ENCODE results near the gene TTC23L.
"Not testable (repeated sequence)": the region's sequence is repeated elsewhere in the genome, so short reads cannot be mapped to it uniquely, and the experiment has no call there.

Gene TTC23L

DNA sequence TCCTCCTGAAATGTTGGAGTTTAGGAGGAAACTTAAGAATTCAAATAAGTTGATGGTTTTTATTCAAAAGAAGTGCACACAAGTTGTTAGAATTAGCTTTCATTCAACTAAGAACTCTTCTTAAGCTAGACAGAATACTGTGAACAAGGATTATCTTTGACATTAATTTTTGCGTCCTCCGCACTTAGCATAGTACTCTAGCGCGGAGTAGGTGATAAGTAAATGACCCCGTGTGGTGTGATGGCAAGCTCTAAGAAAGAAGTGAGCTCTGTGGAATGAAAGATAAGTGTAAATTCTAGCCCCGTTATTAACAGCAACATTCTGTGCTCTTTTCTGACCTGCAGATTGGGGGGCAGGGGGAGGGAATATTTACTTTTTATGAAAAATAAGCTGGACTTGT is 77.6 kb downstream of the TTC23L start:
- no peak for DNase-seq

DNA sequence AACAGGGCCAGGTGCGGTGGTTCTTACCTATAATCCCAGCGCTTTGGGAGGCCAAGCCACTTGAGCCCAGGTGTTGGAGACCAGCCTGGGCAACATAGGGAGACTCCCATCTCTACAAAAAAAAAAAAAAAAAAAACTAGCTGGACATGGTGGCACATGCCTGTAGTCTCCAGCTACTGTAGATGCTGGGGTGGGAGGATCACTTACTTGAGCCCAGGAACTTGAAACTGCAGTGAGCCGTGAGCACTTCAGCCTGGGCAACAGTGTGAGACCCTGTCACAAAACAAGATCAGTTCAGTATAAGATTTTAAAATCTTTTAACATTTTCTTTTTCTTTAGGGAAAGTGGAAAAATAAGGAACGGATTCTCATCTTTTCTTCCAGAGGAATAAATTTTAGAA is 79.1 kb downstream of the TTC23L start:
- no peak for DNase-seq

DNA sequence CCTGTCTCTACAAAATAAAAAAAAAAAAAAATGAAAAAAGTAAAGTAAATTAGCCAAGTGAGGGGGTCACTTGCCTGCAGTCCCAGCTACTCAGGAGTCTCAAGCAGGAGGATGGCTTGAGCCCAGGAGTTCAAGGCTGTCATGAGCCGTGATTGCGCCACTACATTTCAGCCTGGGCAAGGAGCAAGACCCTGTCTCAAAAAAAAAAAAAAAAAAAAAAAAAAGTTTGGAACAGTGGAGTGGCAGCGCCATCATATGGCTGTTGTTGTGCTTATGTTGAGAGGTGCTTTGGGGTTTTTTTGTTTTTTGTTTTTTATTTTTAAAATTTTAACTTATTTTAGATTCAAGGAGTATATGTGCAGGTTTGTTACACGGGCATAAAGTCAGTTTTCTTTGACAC is 80.1 kb downstream of the TTC23L start:
- DNase-seq, result no peak

DNA sequence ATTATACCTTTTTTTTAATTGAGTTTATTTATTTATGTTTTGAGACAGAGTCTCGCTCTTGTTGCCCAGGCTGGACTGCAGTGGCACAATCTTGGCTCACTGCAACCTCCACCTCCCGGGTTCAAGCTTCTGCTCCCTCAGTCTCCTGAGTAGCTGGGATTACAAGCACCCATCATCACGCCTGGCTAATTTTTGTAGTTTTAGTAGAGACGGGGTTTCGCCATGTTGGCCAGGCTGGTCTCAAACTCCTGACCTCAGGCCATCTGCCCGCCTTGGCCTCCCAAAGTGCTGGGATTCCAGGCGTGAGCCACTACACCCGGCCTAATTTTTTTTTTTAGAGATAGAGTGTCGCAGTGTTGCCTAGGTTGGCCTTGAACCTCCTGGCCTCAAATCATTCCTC is 84.3 kb downstream of the TTC23L start:
- DNase-seq, result not testable (repeated sequence)

DNA sequence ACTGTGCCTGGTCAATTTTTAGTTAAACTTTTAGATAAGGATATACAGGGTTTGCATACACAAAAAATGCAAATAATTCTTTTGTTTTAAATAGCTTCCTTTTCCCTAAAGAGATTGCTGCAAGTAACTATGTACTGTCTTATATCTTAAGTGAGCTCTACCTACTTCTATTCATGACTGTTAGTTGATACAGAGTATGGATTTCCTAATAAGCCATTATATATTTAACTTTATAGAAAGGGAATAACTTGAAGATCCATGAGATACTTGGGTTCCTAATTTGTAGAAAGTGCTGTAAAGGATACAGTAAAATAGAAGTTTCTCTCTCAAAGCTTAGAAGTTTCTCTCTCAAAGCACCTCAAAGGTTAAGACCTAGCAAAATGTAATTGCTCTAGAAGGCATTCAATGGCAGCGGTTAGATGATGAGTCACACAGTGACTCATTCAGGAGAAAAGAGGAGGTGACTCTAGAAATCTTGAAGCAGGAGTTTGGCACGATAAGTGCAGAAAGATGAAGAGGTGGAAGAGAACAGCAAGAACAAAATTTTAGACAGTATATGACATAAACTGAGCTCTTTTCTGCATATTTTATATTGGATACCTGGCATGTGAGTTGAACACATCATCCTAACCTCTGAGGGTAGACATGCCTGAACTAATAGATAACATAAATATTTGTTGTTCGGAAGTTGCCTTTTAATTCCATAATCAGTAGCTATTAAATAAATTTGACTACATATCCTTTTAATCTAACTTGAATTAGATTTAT is 84.9 kb downstream of the TTC23L start:
- DNase-seq, result peak in 9 of 56 donors; percentile 3 to 46 (median 27)

DNA sequence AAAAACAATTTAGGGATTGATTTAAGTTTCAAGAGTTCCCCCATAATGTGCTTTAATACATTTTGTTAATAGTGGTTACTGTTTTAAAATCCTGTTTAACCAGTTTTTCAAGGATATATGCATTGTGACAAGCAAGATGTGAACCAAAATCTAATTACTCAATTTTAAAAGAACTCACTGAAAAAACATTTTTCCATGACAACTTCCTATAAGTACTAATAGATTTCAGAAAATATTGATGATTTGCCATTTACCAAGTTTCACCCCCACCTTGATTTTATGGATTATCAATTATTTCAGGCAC is 85.5 kb downstream of the TTC23L start:
- no peak for DNase-seq

DNA sequence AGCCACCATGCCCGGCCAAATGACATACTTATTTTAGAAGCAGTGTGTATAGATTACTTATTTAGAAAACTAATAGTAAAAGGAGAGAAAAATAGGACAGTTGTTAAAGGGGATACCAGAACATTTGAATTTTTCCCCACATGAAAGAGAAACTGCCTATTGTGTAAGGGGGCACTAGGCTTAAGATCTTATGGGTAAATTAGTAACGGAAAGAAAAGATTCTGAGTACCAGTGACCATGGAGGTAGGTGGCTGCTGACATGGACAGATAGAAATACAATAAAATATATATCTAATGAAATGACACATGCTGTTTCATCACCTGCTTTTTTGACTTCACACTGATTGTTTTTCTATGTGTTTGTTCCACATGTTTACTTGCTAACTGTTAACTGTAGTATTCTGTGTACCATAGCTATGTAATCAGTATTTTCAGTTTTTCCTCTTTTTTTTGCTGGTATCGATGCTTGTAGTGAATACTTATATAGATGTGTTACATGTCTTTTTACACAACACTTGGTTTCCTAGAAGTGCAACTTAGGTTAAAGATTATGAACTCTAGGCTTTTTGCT is 87.4 kb downstream of the TTC23L start:
- no peak for DNase-seq

DNA sequence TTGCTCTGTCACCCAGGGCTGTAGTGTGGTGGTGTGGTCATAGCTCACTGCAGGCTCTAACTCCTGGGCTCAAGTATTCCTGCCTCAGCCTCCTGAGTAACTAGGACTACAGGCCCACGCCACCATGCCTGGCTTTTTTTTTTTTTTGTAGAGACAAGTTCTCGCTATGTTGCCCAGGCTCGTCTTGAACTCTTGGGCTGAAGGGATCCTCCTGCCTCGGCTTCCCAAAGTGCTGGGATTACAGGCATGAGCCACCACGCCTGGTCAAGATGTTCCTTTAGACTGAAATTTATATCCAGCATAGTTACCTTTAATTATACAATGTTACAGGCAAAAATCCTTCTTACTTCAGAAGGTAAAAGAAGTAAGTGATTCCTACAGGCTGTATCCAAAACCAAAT is 88.8 kb downstream of the TTC23L start:
- DNase-seq, result no peak

DNA sequence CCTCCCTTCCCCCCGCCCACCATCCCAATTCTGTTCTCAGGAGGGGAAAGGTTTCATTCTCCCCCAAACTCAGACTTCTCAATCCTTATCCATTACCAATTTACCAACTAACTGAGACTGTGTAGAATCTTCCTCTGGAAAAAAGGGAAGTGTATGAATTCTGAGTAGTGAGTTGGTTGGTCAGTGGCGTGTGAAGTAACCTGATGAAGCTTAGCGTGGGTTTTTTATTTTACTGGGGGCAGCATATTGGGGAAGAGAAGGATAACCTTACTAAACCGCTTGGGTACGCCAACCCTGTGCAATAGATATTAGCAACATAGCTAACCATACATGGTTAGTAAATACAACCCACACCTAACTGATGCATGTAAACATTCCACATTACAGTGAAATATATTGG is 89.3 kb downstream of the TTC23L start:
- no peak for DNase-seq

DNA sequence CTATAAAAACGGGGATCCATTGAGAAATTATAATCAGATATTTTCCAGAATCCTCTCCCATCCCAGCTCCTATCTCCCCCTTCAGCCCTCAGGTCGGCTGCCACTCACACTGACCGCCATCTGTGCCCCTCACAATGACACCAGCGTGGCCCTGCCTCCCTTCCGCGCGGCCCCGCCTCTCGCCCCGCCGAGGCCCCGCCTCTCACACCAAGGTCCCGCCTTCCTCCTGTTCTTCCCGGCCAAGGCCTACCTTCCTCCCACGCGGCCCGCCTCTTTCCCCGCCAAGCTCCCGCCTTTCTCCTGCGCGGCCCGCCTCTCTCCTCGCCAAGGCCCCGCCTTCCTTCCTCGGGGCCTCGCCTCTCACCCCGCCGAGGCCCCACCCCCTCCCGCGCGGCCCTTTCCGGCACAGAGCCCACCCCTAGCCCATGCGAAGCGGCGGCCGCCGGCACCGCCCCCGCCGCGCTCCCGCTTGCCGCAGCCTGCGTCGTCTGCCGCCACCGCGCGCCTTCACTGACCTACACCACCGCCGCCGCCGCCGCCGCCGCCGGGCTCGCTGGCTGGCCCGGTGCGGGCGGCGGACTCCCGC is 90.3 kb downstream of the TTC23L start, which contains the start of gene DNAJC21:
TSS of gene DNAJC21 (plus strand) at position 426 of the 586 bp plus-strand sequence. CDS start 261 bp downstream, outside the sequence.
- peak; percentile 76 to 99 (median 97) for DNase-seq

DNA sequence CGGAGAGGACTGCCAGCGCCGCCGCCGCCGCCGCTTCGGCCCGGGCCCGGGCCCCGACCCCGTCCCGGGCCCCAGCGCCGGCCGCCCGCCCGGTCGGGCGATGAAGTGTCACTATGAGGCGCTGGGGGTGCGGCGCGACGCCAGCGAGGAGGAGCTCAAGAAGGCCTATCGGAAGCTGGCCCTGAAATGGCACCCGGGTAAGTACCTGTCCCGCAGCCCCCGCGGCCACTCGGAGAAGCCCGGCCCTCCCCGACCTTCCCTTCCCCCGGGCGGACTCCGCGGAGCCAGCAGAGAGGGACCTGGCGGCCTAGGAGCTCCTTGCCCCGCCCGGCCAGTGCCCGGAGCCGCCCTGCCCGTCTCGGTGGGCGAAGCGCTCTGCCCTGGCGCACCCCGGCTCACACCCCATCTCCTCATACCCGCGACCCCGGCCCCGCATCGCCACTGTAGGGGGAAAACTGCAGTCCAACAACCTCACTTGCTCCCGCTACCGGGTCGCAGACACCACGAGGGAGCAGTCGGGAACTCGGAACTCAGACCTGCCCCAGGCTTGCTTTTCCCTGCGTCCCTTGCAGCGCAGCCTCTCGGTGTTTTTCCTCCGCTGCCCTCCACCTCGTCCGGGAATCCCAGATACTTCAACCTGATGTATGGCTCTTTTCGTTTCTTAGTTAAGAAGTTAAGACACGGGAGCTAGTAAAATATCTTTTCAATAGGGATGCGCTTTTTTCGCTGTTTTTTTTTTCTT is 90.9 kb downstream of the TTC23L start:
- DNase-seq, result peak in 54 of 56 donors; percentile 16 to 88 (median 69)

DNA sequence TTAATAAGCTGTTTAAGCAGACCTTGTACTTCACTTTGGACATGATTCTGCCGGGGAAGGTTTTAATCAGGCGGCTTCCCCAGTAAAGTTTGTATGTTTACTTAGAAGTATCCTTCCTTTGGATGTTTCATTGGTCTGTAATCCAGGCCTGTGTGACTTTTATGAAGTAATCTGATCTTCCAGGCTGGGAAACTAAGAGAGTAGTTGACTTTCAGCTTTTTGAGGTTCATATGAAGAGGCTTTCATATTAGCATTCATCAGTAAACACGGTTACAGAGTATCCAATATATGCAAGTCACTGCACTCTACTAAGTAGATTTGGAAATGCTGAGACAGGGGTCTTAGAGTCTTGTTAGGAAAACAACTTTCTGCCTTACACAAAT is 91.5 kb downstream of the TTC23L start:
- DNase-seq, result no peak

DNA sequence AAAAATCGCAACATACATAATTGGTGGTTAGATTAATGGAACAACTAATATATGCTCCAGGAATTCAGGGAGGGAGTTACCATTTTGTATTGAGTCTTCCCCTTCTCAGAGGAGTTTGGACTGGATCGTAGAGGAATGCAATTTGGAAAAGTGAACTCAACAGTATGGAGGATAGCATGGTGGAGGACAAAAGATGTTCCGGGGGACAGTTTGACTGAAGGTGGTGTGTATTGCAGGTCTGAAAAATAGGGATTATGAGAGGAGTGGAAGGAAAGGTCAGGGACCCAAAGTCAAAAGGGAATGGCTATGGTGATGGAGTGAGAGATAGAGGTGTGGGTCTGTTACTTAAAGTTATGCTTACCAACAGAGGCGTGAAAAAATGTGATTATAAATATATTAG is 91.9 kb downstream of the TTC23L start:
- no peak for DNase-seq

DNA sequence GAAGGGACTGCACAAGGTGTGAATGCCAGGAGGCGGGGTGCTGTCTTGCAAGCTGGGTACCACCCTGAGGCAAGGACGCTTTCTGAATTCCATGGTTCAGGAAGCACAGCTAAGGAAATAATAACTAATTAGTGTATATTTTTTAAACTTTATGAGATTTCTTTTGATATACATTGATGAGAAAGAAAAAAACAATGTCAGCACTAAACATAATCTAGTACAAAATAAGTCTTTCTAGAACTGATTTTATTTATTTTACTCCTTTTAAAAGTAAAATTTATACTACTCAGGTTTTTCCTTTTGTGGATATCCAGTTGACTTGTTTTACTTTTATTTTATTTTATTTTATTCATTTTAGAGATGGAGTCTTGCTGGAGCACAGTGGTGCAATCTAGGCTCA is 94.0 kb downstream of the TTC23L start:
- DNase-seq, result no peak

DNA sequence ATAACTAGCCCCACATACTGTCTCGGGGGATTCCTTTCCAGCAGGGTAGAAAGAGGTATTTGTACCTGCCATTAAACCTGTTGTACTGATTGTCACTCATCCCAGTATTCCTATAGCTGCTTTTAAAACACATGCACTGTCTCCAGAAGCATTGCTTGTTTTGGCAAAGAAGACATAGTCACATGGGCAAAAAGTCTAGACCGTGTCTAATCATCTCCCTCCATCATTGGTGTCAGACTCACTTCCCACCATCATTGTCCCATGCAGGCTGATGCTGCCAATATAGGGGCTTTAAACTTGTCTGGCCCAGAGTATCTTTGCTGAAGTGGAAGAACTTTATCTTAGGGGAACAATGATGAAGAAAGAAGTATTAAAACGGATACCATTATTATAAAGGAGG is 103.0 kb downstream of the TTC23L start:
- DNase-seq, result no peak

DNA sequence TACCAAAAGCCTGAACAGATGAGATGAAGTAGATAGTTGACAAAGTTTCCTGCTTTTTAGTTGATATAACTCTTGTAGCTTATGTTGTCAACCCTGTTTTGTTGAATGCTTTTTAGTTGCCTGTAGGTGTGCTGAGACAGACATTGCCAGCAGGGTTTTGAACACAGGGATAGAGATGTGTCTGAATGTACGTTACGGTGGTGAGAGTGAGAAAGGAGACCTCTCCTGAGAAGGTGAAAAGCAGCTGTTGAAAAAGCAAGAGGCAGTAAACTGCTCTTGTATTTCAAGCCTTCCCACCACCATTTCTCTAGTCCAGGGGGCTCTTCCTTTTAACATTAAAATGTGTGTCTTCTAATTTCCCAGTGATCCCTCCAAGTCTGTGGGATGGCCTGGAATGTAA is 105.1 kb downstream of the TTC23L start:
- DNase-seq, result no peak

DNA sequence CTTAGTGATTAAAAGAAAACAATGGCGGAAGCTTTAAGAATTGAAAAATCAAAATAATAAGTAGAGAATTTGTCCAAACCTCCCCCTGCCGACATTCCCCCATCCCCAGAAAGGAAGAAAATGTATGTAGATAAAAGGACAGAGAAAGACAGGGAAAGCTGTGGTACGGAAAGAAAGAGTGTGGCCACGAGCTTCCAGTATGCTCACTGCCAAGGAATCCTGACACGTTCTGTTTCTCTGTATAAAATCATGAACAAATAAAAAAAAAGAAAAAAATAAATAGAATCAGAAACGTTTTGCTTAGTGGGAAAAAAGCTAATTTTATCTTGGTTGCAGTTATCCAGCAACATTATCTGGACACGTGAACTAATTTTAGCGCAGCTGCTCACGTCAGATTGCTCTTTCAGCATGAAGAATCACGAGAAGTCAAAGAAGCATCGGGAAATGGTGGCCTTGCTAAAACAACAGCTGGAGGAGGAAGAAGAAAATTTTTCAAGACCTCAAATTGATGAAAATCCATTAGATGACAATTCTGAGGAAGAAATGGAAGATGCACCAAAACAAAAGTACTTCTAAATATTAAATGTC is 105.6 kb downstream of the TTC23L start:
- no peak for DNase-seq

All from nucleus accumbens (tissue), 56 donors.